Measurements from ENCODE around the gene SLC12A8. TPM values are rescaled to one million over a fixed set of nuclear protein-coding genes. Genes with fewer than 3 reads are reported as not detected.

Gene SLC12A8
- total RNA-seq, 1 experiment from 2014 or later: 7.1 TPM

DNA sequence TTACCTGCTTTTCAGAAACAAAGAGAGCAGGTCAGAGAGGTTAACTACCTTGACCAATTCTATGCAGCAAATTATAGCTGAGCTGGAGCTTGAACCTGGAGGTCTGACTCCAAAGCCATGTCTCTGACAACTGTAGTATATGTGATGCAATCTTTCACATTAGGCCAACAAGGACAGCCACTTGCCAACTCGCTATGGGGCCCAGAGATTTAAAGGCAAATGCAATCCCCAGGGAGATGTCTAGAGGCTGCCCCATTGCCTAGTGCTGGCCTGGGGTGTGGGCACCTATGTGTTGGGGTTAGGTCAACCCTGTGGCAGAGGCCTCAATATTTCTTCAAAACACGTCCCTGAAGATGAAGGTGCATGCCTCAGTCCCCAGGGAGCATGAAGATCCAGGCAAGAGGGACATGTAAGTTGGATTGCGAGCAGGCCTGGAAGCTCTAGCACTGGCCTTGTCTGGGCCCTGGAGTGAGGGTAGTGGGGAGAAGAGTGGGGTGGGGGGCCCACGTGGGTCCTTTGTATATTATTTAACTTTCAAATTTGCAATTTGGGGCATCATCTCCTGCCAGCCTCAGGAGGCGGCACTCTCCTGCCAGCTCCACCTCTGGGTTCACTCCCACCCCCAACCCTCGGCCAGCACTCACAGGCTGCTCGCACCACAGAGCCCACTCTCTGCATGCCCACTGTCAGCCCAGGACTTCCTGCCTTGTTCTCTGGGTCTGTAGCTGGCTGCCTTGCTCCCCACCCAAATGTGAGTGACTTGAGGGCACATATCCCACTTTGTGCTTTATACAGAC, 64.3 kb downstream of the SLC12A8 start:
- intact Hi-C loops (cut with micrococcal nuclease; ENCODE audit: unreplicated experiment): no loop called here
- DNase-seq (ENCODE audit: low spot score): no peak
- Histone ChIP-seq H3K27ac (ENCODE audit: low read depth, low read length, poor library complexity, severe bottlenecking) (no peak overlapping the region), H3K27me3 (replicated peaks; ENCODE audit: insufficient read depth, low read depth, low read length, poor library complexity) (no peaks in the 10 kb centered on the region), H3K36me3 (ENCODE audit: insufficient read depth, low read length, poor library complexity, severe bottlenecking) (no peaks in the 10 kb centered on the region), H3K4me1 (ENCODE audit: insufficient read depth, low read length, poor library complexity, severe bottlenecking) (peaks cover 6% of the 10 kb centered on the region), H3K9me3 (ENCODE audit: low read depth, low read length, poor library complexity, severe bottlenecking) (no peaks in the 10 kb centered on the region), H3K4me3 (ENCODE audit: low read depth, low read length, poor library complexity, severe bottlenecking) (no peak overlapping the region)
- ChIA-PET CTCF (no interaction called here), POLR2A (ENCODE audit: low non-redundant PET) (no interaction called here)
- BruUV-seq (replicated peaks): no TSS peak
- no peak for TF ChIP-seq CTCF (conservative IDR thresholded peaks at IDR 0.05; ENCODE audit: low read depth, low read length)
- TF ChIP-seq EZH2 (IDR thresholded peaks at IDR 0.05; ENCODE audit: borderline replicate concordance, low read depth, low read length, poor library complexity, severe bottlenecking): no peak

DNA sequence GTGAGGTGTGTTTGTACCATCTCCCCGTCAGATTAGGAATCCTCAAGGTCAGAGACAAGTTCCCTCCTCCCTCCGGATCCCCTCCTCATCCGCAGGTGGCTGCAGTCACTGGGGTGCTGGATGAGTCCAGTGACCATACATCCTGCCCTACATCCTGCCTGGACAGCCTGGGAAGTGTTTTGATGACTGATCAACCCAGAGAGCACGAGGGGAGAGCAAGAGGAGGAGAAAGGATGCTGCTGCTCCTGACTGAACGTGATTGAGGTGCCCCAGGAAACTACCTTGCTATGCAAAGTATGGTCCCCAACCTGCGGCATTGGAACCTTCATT, 65.1 kb downstream of the SLC12A8 start:
- TF ChIP-seq EZH2 (IDR thresholded peaks at IDR 0.05; ENCODE audit: borderline replicate concordance, low read depth, low read length, poor library complexity, severe bottlenecking): no peak
- no peak for TF ChIP-seq CTCF (conservative IDR thresholded peaks at IDR 0.05; ENCODE audit: low read depth, low read length)
- ChIA-PET POLR2A (ENCODE audit: low non-redundant PET) (no interaction called here), CTCF (no interaction called here)
- DNase-seq (ENCODE audit: low spot score): no peak
- Histone ChIP-seq H3K27ac (ENCODE audit: low read depth, low read length, poor library complexity, severe bottlenecking) (no peak overlapping the region), H3K4me3 (ENCODE audit: low read depth, low read length, poor library complexity, severe bottlenecking) (no peak overlapping the region), H3K4me1 (ENCODE audit: insufficient read depth, low read length, poor library complexity, severe bottlenecking) (peaks cover 6% of the 10 kb centered on the region), H3K36me3 (ENCODE audit: insufficient read depth, low read length, poor library complexity, severe bottlenecking) (no peaks in the 10 kb centered on the region), H3K27me3 (replicated peaks; ENCODE audit: insufficient read depth, low read depth, low read length, poor library complexity) (no peaks in the 10 kb centered on the region), H3K9me3 (ENCODE audit: low read depth, low read length, poor library complexity, severe bottlenecking) (no peaks in the 10 kb centered on the region)
- intact Hi-C loops (cut with micrococcal nuclease; ENCODE audit: unreplicated experiment): no loop called here
- BruUV-seq (replicated peaks): no TSS peak

- H3K36me3 ChIP-seq (ENCODE audit: insufficient read depth, low read length, poor library complexity, severe bottlenecking): no peaks in the 10 kb centered on the region
- CTCF ChIA-PET: no interaction called here
- POLR2A ChIA-PET (ENCODE audit: low non-redundant PET): no interaction called here
- no peak overlapping the region for H3K4me3 ChIP-seq (ENCODE audit: low read depth, low read length, poor library complexity, severe bottlenecking)
- no peaks in the 10 kb centered on the region for H3K9me3 ChIP-seq (ENCODE audit: low read depth, low read length, poor library complexity, severe bottlenecking)
- intact Hi-C loops (cut with micrococcal nuclease; ENCODE audit: unreplicated experiment): no loop called here
- BruUV-seq (replicated peaks): no TSS peak
- peaks cover 6% of the 10 kb centered on the region for H3K4me1 ChIP-seq (ENCODE audit: insufficient read depth, low read length, poor library complexity, severe bottlenecking)
- DNase-seq (ENCODE audit: low spot score): no peak
- H3K27me3 ChIP-seq (replicated peaks; ENCODE audit: insufficient read depth, low read depth, low read length, poor library complexity): no peaks in the 10 kb centered on the region
- no peak overlapping the region for H3K27ac ChIP-seq (ENCODE audit: low read depth, low read length, poor library complexity, severe bottlenecking)
- TF ChIP-seq CTCF (conservative IDR thresholded peaks at IDR 0.05; ENCODE audit: low read depth, low read length) (no peak), EZH2 (IDR thresholded peaks at IDR 0.05; ENCODE audit: borderline replicate concordance, low read depth, low read length, poor library complexity, severe bottlenecking) (no peak)
Observed at GRCh38 chr3:125146626-125147490, 65.7 kb downstream of the SLC12A8 start.
